ENCODE results near the gene ARID1A. TPM values are rescaled to one million over a fixed set of nuclear protein-coding genes. Genes with fewer than 3 reads are reported as not detected.
A peak's percentile ranks its signal among the peaks of the same experiment; 100 is the strongest.

ARID1A gene
- total and polyA plus RNA-seq, 2 experiments from 2014 or later: 50.0 to 104 TPM

GRCh38 chr1:26723013-26723991 lies 27.5 kb downstream of the ARID1A start:
- no peaks in the 10 kb centered on the region for H3K36me3 ChIP-seq (ENCODE audit: insufficient read depth)
- Mint-ChIP-seq H3K36me3 (ENCODE audit: low read depth) (peaks cover 10% of the 10 kb centered on the region), H3K4me3 (peak overlapping the region; percentile 50), H3K27me3 (ENCODE audit: insufficient read depth, low read depth, poor library complexity) (peaks cover 4% of the 10 kb centered on the region), H3K9me3 (no peaks in the 10 kb centered on the region), H3K4me1 (peaks cover 77% of the 10 kb centered on the region), H3K27ac (peak overlapping the region; percentile 95)
- H4K20me1 ChIP-seq (replicated peaks; ENCODE audit: insufficient read depth): peaks cover 45% of the 10 kb centered on the region
- H3F3A ChIP-seq (replicated peaks; ENCODE audit: low read depth): peaks cover 3% of the 10 kb centered on the region; the same call in 1 of the 2 replicates
- peak overlapping the region; percentile 46 for H3K4me3 ChIP-seq
- H3K27ac ChIP-seq (ENCODE audit: low read depth): peak overlapping the region; percentile 77
- peak; percentile 67 for TF ChIP-seq CREB1 (CRISPR knock-in tag; IDR thresholded peaks at IDR 0.05; ENCODE audit: low read depth)
- no peak for TF ChIP-seq ZNF114 (CRISPR knock-in tag; IDR thresholded peaks at IDR 0.05)
- TF ChIP-seq ZNF462 (CRISPR knock-in tag; IDR thresholded peaks at IDR 0.05): no peak
- no peak for TF ChIP-seq ETS1 (IDR thresholded peaks at IDR 0.05)
- TF ChIP-seq POLR2AphosphoS5 (IDR thresholded peaks at IDR 0.05; ENCODE audit: low read depth): 0 out of 2 replicates have a peak, but pooled peaks have one; percentile 9
- TF ChIP-seq STAT1 (IDR thresholded peaks at IDR 0.05; ENCODE audit: unreplicated experiment): no peak
- TF ChIP-seq CTCF (conservative IDR thresholded peaks at IDR 0.05; ENCODE audit: low read depth in 2 of 2): no peak
- TF ChIP-seq EZH2phosphoT487 (IDR thresholded peaks at IDR 0.05; ENCODE audit: unreplicated experiment): no peak
- TF ChIP-seq EZH2 (IDR thresholded peaks at IDR 0.05; ENCODE audit: low read depth, unreplicated experiment): no peak
- no peak for TF ChIP-seq ZNF331 (CRISPR knock-in tag; IDR thresholded peaks at IDR 0.05; ENCODE audit: low read depth)
- no peak for TF ChIP-seq JUNB (IDR thresholded peaks at IDR 0.05; ENCODE audit: unreplicated experiment)
- TF ChIP-seq NANOG (IDR thresholded peaks at IDR 0.05; ENCODE audit: borderline replicate concordance): no peak
- no peaks in the 10 kb centered on the region for H3K9me2 ChIP-seq (ENCODE audit: insufficient read depth)
- peak overlapping the region; percentile 74 for H3K4me2 ChIP-seq
- ATAC-seq (peak; percentile 77), DNase-seq (ENCODE audit: low spot score) (peak; percentile 90)
- peaks cover 94% of the 10 kb centered on the region for H3K79me2 ChIP-seq (replicated peaks; ENCODE audit: insufficient read depth)
- peaks cover 63% of the 10 kb centered on the region for H3K4me1 ChIP-seq (ENCODE audit: insufficient read depth)
- no peak overlapping the region for H2AFZ ChIP-seq
- no peaks in the 10 kb centered on the region for H3K27me3 ChIP-seq (ENCODE audit: insufficient read depth)

Data from GM23338 (cell line).